GM23338 (cell line): ENCODE data around the gene RFX2. TPM values are rescaled to one million over a fixed set of nuclear protein-coding genes. Genes with fewer than 3 reads are reported as not detected.

Experiments
- ATAC-seq: fragments of 200-7000 bp; cut with Tn5 transposase; 3 replicates; pipeline ENCODE4 v1.9.1; 2020
- DNase-seq: peaks from one replicate; pipeline ENCODE4 v3.0.0-alpha.2; 2015; ENCODE audit warnings: low spot score
- H2AFZ ChIP-seq: fragments of 200-600 bp; sonication (generic); 2 replicates; pipeline ENCODE4 v1.8.0; 2016; ENCODE audit warnings: antibody characterized with exemption, mild to moderate bottlenecking, moderate library complexity
- H3F3A ChIP-seq: fragments of 200-600 bp; sonication (generic); replicated peaks from 2 replicates; pipeline ENCODE4 v1.8.0; 2017; ENCODE audit warnings: antibody characterized with exemption, mixed run types, low read depth
- H3K27ac ChIP-seq: fragments of 200-600 bp; sonication (generic); 2 replicates; pipeline ENCODE4 v1.6.1; 2016; ENCODE audit warnings: low read depth
- H3K27me3 ChIP-seq: fragments of 200-600 bp; sonication (generic); 2 replicates; pipeline ENCODE4 v1.8.0; 2016; ENCODE audit warnings: mild to moderate bottlenecking, mixed run types, moderate library complexity; ENCODE audit not compliant: insufficient read depth
- H3K36me3 ChIP-seq: fragments of 200-600 bp; sonication (generic); 2 replicates; pipeline ENCODE4 v1.8.0; 2016; ENCODE audit warnings: mild to moderate bottlenecking; ENCODE audit not compliant: insufficient read depth
- H3K4me1 ChIP-seq: fragments of 200-600 bp; sonication (generic); 2 replicates; pipeline ENCODE4 v1.8.0; 2016; ENCODE audit warnings: mild to moderate bottlenecking, moderate library complexity; ENCODE audit not compliant: insufficient read depth
- H3K4me2 ChIP-seq: fragments of 200-600 bp; sonication (generic); 2 replicates; pipeline ENCODE4 v1.7.1; 2017; ENCODE audit warnings: mixed run types
- H3K4me3 ChIP-seq: fragments of 200-600 bp; sonication (generic); 2 replicates; pipeline ENCODE4 v1.6.1; 2016; ENCODE audit warnings: mixed run types
- H3K79me2 ChIP-seq: fragments of 200-600 bp; sonication (generic); replicated peaks from 2 replicates; pipeline ENCODE4 v1.8.0; 2017; ENCODE audit warnings: mild to moderate bottlenecking; ENCODE audit not compliant: insufficient read depth
- H3K9me2 ChIP-seq: fragments of 200-600 bp; sonication (generic); 2 replicates; pipeline ENCODE4 v1.8.0; 2017; ENCODE audit not compliant: insufficient read depth
- H4K20me1 ChIP-seq: fragments of 200-600 bp; sonication (generic); replicated peaks from 2 replicates; pipeline ENCODE4 v1.8.0; 2017; ENCODE audit warnings: mild to moderate bottlenecking; ENCODE audit not compliant: insufficient read depth
- H3K27ac Mint-ChIP-seq: 2 replicates; pipeline ENCODE4 v1.8.0; 2020; ENCODE audit warnings: inconsistent platforms, mild to moderate bottlenecking, moderate library complexity, mixed read lengths
- H3K27me3 Mint-ChIP-seq: 3 replicates; pipeline ENCODE4 v1.8.0; 2022; ENCODE audit warnings: low read depth, mild to moderate bottlenecking, moderate library complexity, mixed read lengths, inconsistent platforms; ENCODE audit not compliant: insufficient read depth, poor library complexity
- H3K36me3 Mint-ChIP-seq: 3 replicates; pipeline ENCODE4 v1.8.0; 2021; ENCODE audit warnings: low read depth, mild to moderate bottlenecking, inconsistent platforms, moderate library complexity, mixed read lengths
- H3K4me1 Mint-ChIP-seq: 3 replicates; pipeline ENCODE4 v1.8.0; 2020; ENCODE audit warnings: mild to moderate bottlenecking, inconsistent platforms, mixed read lengths
- H3K4me3 Mint-ChIP-seq: 3 replicates; pipeline ENCODE4 v1.8.0; 2021; ENCODE audit warnings: moderate library complexity, mild to moderate bottlenecking, inconsistent platforms, mixed read lengths
- H3K9me3 Mint-ChIP-seq: 3 replicates; pipeline ENCODE4 v1.8.0; 2020; ENCODE audit warnings: moderate library complexity, mild to moderate bottlenecking, inconsistent platforms, mixed read lengths
- ETS1 ChIP-seq: IDR thresholded peaks from 2 replicates; pipeline ENCODE4 v1.6.1; 2016; ENCODE audit warnings: antibody characterized with exemption
- EZH2phosphoT487 ChIP-seq: fragments of 200-600 bp; sonication (generic); IDR thresholded peaks from one replicate; pipeline ENCODE4 v1.8.1; 2018; ENCODE audit warnings: antibody characterized with exemption; ENCODE audit not compliant: unreplicated experiment
- NANOG ChIP-seq: IDR thresholded peaks from 2 replicates; pipeline ENCODE4 v1.6.1; 2016; ENCODE audit warnings: antibody characterized with exemption, borderline replicate concordance
- REST ChIP-seq: IDR thresholded peaks from one replicate; pipeline ENCODE4 v1.6.1; 2018; ENCODE audit warnings: antibody characterized with exemption; ENCODE audit not compliant: unreplicated experiment
- STAT1 ChIP-seq: IDR thresholded peaks from one replicate; pipeline ENCODE4 v1.6.1; 2016; ENCODE audit warnings: antibody characterized with exemption; ENCODE audit not compliant: unreplicated experiment
- ZNF331 ChIP-seq: fragments of 250-450 bp; sonication (Bioruptor Pico); IDR thresholded peaks from 2 replicates; pipeline ENCODE4 v1.5.0; 2020; ENCODE audit warnings: low read depth, mild to moderate bottlenecking, moderate library complexity
- ZNF462 ChIP-seq: fragments of 250-450 bp; sonication (Bioruptor Pico); IDR thresholded peaks from 2 replicates; pipeline ENCODE4 v1.5.0; 2020; ENCODE audit warnings: mild to moderate bottlenecking, moderate library complexity
- polyA plus RNA-seq: library from polyadenylated mRNA; unstranded; fragments of >200 nt; fragmentation: Nextera tagmentation; extraction: Ambion mirVana; gene quantifications from 2 replicates; pipeline ENCODE4 v1.2.1, GENCODE V29; 2016
- total RNA-seq: library from RNA; depleted of rRNA; stranded (reverse); fragments of >200 nt; shearing (Covaris generic); gene quantifications from 2 replicates; pipeline ENCODE4 v1.2.3, GENCODE V29; 2014

RFX2 gene
- total and polyA plus RNA-seq, 2 experiments from 2014 or later, result 4.6 to 13.0 TPM

- DNase-seq, result no peak
- no peak for ATAC-seq
- TF ChIP-seq EZH2phosphoT487, result no peak
- no peak for TF ChIP-seq NANOG
- TF ChIP-seq REST, result no peak
- no peak for TF ChIP-seq ZNF331 (CRISPR knock-in tag)
- TF ChIP-seq ETS1, result no peak
- TF ChIP-seq STAT1, result no peak
- TF ChIP-seq ZNF462 (CRISPR knock-in tag), result no peak
- H2AFZ ChIP-seq, result no peak overlapping the region
- Mint-ChIP-seq H3K36me3 (peaks cover 4% of the 10 kb centered on the region), H3K9me3 (peaks cover 31% of the 10 kb centered on the region), H3K4me3 (no peak overlapping the region), H3K27ac (no peak overlapping the region), H3K27me3 (no peaks in the 10 kb centered on the region), H3K4me1 (no peaks in the 10 kb centered on the region)
- no peaks in the 10 kb centered on the region for H3F3A ChIP-seq
- H3K27me3 ChIP-seq, result no peaks in the 10 kb centered on the region
- H3K4me1 ChIP-seq, result no peaks in the 10 kb centered on the region
- no peaks in the 10 kb centered on the region for H3K36me3 ChIP-seq
- no peak overlapping the region for H3K4me3 ChIP-seq
- no peaks in the 10 kb centered on the region for H4K20me1 ChIP-seq
- H3K9me2 ChIP-seq, result no peaks in the 10 kb centered on the region
- no peak overlapping the region for H3K4me2 ChIP-seq
- no peak overlapping the region for H3K27ac ChIP-seq
- H3K79me2 ChIP-seq, result no peaks in the 10 kb centered on the region
These were observed 6.6 kb upstream of the RFX2 start for GRCh38 chr19:6116749-6117430.
